Anterior cingulate cortex (tissue), 58 donors: ENCODE results near the gene PDIA5.
"Not testable (repeated sequence)": the region's sequence is repeated elsewhere in the genome, so short reads cannot be mapped to it uniquely, and the experiment has no call there.

ENCODE experiments used
- DNase-seq, 58 donors: peaks; one replicate each; lab custom pipeline; 2025; lab: John Stamatoyannopoulos, UW

The PDIA5 gene

DNA sequence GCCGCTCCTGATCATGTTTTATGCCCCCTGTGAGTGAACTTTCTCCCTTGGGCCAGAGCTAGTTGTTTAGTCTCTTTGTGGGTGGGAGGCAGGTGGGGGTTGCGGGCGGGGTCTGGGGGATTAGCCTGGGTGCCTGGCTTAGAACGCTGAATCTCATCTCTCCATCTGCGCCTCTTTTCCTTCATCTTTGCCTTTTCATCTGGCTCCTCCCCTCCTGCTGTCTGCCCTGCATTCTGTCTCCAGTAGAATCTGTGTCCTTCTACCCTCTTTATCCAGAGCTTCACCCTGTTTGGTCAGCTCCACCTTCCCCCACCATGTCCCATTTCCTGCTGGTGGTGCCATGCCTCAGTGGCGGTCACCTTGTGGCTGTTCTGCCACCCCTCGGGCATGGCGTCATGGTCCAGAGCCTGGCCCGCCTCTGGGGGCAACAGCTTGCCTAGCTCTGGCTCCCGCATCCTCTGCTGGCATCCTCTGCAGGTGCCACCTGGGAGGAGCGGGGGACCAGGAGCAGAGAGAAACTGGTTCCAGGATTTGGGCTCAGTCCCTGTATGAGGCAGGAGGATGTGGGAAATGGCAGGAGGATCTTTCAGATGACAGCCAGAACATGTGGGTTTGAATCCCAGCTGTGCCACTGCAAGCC is 44.3 kb downstream of the PDIA5 start:
- DNase-seq: no peak

DNA sequence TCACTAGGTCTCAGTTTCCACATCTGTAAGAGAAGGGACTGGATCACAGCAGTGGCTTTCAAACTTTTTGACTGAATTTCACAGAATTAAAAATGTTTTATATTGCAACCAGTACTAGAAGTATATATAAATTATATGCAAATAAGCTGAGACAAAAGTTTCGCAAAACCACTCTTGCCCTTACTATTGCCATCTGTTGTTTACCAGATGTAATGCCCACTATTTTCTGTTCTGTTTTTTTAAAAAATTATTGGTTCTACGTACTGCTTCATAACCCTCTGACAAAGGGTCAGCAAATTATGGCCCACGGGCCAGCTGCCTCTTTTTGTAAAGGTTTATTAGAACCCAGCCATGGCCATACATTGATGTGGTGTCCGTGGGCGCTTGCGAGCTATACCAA is 44.8 kb downstream of the PDIA5 start:
- DNase-seq: no peak

DNA sequence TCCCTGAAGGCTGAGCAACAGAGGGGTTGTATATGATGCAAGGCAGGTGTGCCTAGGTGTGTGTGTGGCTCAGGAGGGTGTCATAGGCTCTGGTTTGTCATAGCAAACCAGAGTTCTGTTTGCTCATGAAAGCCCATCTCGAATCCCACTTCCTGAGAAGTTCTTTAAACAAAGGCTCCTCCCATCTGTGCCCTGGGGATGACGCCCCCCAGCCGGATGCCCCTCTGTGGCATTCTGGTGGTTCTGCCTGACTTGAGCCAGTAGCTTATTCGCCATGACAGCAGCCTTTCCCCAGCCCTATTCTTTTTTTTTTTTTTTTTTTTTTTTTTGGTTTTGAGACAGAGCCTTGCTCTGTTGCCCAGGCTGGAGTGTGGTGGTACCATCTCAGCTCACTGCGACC is 45.4 kb downstream of the PDIA5 start:
- DNase-seq: no peak

DNA sequence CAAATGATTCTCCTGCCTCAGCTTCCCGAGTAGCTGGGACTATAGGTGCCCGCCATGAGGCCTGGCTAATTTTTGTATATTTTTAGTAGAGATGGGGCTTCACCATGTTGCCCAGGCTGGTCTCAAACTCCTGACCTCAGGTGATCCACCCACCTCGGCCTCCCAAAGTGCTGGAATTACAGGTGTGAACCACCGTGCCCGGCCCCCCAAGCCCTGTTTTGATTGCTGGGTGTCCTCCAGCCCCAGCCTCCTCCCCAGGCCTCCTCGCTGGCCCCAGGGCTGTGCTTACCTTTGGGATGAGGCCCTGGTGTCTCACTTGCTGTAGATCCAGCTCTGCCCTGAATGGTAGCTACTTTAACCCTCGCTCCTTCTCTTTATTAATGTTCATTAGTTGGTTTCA is 45.8 kb downstream of the PDIA5 start:
- DNase-seq: not testable (repeated sequence)

DNA sequence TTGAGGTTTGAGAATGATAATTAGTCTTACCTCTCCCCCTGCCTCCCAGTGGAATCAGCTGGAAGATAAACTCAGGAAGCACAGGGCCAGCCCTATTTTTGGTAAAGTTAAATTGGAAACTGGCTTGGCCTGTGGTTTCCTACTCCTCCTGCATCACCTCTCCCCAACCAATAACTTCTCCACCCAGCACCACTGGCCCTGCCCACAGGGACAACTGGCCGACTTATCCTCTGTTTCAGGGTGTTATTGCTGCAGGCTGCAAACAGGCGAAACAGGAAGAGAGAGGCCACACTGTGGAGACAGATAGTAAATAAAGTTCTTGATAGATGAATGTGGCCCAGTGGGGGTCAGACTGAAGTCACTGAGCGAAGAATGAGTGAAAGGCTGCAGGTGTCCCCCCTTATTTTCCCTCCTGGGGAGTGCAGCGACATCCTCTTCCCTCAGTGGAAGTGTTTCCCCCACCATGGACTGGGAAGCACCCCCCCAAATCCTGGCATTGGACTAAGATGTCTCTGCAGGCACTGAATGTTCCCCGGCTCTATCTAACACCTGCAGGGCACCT is 47.1 kb downstream of the PDIA5 start:
- DNase-seq: peak in 1 of 58 donors; percentile 13

DNA sequence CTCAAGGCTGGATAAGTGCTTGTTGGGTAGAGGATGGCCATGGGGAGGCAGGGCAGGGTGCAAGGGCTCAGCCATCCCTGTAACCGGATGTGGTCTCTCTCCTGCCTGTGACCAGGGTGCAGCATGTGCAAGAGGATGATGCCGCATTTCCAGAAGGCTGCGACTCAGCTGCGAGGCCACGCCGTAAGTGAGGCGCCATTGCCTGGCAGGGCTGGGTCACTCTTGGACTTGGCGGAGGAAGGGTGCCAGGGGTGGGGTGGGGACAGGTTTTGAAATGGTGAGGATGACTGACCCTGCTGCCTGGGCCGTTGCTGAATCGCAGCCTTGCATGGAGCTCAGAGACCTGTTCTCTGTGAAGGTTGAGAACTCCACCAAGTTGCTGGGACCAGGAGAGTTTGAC is 49.3 kb downstream of the PDIA5 start:
- no peak for DNase-seq

DNA sequence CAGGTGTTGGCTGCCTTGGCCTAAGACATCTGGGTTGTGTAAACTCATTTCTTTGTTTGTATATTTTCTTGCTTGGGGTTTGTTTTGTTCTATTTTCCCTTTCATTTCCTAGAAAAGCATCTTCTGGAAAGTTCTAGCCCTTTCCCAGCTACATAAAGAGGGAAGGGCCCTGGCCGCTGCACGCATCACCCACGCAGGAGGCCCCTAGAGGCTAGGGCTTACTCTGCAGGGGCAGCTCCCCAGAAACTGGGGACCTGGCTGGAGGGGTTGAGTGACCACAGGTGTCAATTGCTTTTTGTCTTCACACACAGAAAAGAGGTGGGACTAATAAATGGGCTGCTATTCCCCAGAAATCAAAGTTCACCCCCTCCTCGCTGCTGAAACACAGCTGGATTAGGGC is 52.6 kb downstream of the PDIA5 start:
- DNase-seq: no peak

DNA sequence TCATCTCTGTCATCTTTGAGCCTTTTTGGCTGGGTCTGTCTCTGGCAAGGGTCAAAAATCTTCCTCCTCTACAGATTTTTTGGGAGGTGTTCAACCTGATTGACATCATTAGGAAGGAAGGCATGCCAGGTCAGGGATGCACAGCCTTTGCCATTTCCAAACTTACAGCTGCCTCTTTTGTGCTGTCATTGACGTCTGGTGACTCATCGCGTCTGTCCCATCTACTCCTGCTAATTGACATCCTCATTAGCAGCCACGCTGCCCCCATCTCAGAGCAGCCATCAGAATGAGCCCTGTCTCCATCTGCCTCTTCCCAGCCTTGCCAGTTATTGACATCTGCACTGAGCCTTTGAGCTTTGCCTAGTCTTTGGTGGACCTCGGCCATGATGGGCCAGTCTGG is 53.0 kb downstream of the PDIA5 start:
- peak in 6 of 58 donors; percentile 6 to 46 (median 18) for DNase-seq

DNA sequence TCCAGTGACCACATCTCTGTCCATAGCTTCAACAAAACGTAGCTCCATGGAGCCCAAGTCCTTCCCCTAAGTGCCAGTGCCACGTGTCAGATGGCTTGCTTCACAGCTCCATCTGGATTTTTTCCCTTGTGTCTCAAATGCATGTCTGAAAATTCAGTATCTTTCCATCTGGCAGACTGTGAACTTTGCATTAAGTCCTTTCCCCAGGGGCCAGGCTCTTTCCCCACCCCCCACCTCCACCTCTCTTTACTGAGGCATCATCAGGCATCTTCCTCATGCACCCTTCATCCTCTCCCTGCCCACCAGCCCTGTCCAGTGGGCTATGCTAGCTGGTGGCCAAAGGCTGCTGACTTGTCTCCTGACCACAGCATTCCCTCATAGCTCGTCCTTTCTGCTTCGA is 53.7 kb downstream of the PDIA5 start:
- DNase-seq: no peak

DNA sequence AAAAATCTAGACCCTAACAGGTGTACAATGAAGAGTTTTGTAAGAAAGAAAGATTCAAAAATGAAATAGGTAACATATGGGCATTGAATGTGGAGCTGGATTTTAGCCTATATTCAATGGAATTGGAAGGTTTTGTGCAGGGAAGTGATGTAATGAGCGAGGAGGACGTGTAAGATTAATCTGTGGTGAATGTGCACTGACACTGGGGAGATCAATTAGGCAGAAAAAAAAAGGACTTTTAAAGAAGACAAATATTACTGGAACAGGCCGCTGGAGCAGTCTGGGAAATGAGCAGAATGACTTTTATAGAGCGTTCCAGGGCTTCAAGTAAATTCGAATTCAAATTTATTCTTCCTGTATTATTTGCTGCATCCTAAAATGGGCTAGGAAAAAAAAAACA is 55.2 kb downstream of the PDIA5 start:
- DNase-seq: no peak

DNA sequence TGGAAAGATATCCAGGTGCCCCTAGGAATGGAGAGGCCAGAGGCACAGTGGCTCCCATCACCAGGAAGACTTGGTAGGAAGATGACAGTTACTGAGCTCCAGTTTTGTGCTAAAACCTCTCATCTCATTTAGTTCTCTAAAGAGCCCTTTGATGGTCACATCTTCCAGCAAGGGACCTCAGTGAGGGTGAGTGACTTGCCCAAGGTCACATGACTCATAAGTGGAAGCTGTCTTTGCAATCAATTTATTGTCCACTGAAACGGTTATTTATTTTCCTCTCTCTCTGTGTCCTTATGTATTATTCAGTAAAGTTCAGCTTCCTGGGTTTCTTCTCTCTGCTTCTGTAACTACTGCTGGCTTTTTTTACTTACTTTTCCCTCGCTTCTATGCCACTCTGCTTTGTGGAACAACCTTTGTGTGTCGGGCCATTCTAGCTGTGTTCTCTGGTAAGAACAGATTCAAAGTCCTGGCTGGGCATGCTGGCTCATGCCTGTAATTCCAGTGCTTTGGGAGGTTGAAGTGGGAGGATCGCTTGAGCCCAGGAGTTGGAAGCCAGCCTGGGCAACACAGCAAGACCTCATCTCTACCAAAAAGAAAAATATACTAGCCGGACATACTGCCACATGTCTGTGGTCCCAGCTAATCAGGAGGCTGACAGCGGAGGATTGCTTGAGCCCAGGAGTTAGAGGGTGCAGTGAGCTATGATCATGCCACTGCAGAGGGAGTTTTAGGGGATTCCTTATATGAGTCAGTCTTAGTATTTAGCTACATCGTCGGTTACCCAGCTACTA is 55.9 kb downstream of the PDIA5 start:
- no peak for DNase-seq

DNA sequence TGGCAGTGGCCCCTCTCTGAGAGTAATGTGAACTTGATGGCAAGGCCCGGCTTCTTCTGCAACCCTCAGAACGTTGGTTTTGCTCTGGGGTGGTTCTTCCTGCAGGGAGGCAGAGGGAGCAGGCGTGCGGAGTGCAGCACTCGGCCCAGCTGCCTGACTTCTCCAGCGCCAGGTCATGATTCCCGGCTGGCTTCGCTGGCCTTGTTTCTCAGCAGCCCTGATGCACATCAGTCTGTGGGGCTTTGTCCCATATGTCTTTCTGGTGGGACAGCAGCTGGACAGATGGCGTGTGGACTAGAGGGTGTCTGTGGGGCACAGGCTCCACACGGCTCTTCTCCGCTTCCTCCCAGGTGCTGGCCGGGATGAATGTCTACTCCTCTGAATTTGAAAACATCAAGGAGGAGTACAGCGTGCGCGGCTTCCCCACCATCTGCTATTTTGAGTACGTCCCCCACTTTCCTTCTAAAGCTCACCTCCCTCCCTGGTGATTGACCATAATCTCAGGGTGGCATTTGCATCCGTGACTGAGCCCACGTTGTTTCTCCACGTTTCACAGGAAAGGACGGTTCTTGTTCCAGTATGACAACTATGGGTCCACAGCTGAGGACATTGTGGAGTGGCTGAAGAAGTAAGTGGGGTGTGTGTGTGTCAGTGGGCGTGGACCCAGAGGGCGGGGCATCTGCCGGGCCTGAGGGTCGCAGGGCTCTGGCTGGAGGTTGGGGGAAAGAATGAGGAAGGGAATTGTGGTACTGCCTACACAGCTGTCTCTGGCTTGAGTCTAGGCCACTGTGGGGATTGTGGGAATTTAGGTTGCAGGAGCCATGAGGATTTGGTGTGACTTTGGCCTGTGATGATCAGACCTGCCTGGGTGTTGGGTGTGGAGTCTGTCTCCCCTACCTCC is 57.1 kb downstream of the PDIA5 start:
- peak in 1 of 58 donors; percentile 10 for DNase-seq

DNA sequence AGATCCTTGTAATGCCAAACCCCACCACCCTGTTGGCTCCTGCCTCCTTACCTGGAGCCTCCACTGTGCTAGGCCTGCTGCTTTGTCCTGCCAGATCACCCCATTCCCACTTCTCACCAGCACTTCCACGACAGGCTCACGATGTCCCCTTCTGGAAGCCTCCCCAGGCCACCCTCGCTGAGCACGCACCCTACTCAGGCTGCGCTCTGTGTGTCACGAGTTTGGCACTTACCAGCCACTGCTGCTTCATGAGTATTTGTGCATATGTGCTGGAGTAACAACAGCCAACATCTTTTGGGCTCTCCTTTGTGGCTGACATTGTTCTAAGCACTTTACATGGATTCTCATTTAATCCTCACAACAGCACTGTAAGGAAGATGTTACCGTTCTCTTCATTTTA is 58.1 kb downstream of the PDIA5 start:
- DNase-seq: peak in 3 of 58 donors; percentile 9 to 20 (median 17)

DNA sequence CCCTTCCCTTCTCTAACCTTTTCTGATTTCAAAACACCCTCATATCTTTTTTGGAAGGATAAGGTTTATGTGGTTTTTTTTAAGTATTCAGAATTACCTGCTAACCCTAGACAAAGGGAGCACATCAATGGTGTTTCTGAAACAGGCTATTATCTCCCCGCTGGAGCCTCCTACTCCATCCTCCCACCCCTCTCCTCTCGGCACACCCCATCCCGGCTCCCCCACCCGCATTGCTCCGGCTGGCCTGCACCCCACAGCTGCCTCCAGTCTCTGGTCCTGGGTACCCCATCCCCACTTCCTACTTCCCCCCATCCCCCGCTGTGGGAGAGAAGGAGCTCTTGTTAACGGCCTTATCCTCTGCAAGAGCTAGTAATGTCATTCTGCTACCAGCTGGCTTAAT is 59.2 kb downstream of the PDIA5 start:
- DNase-seq: peak in 2 of 58 donors; percentile 1 to 30

DNA sequence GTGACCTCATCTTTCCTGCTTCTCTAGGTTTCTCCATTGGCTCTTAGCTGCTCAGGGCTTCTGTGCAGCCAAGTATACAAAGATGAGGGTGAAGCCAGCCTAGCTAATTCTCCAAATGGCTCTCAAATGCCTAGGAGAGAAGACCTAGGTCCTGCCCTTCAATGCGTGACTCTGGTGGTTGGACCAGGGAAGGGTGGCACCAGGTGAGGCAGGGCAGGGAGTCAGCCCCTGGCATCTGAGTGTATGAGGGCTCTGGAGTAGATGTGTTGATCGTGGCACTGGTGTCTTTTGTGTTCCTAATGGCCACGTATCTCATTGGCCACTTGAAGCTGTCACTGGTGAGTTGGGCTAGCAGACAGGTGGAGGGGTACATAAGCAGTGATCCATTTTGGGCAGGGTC is 59.8 kb downstream of the PDIA5 start:
- no peak for DNase-seq

DNA sequence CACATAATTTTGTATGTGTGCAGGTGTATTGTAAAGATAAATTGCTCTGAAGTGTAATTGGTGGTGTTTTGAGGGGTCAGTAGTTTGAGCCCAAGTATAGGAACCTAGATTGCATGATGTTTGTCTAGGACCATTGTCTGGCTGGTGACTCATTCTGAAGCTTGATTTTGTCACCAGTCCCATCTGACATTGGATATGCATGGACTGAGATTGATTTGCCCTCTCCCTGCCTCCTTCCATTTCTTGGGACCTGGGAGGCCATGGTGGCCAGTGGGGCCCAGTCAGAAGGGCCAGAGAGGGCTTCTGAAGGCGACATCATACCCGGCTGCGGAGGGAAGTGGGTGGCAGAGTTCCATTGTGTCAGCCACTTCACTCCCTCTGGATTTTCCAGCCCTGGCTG is 62.3 kb downstream of the PDIA5 start:
- DNase-seq: no peak

DNA sequence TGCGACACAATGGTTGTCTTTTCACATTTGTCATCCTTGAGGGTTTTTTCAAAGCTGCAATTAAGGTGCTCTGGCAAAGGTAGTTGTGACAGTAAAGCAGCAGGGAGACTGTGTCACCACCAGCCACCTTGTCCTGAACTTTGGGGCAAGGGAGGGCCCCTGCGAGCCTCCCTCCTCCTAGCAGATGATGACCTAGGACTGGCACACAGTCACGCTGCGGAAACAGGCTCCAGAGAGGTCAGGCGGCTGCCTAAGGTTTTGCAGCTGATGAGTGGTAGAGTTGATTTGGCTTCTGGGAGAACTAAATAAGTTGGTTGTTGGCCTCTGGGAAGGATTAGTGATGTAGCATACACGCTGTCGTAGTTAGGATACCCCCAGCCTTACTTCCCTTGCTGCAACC is 62.7 kb downstream of the PDIA5 start:
- DNase-seq: no peak

DNA sequence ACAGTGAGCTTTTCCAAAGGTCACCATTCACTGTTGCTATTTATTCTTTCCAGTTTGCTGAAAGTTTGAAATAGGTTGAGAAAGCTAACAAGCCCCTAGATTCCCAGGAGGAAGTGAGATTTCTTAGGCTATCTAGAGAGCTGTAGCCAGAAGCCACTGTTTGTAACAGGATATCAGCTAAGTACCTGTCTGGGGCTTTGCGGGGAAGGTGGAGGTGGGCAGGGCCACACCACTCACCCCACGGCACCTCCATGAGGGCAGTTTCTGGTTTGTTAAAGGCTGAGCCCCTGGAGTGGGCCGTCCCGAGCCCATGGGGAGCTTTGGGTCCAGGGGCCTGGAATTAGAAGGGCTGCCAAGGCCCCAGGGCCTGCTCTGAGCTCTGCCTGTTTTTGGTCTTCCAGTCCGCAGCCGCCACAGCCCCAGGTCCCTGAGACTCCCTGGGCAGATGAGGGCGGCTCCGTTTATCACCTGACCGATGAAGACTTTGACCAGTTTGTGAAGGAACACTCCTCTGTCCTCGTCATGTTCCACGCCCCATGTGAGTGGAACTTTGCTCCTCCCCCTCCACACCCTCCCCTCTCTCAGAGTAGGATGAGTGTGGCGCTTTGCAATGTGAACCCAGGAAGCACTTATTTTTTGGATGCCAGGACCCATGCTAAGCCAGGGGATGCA is 63.4 kb downstream of the PDIA5 start:
- no peak for DNase-seq

DNA sequence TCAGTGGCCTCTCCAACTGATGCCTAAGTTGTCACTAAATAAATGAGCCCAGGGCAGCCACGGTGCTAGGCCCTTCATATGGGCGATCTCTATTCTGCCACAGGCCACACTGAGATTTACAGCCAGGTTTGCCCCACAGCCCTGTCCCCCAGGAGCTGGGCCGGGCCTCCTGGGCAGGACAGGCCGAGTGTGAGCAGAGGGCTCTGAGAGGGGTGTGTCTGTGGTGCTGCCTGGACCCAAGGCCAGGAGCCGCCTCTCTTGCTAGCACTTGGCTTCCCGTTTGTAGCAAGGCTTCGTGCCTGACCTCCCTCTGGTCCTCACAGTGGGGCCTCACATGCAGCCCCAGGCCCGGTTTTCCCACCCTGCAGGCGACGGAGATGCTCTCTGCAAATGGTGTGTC is 67.8 kb downstream of the PDIA5 start:
- DNase-seq: no peak

DNA sequence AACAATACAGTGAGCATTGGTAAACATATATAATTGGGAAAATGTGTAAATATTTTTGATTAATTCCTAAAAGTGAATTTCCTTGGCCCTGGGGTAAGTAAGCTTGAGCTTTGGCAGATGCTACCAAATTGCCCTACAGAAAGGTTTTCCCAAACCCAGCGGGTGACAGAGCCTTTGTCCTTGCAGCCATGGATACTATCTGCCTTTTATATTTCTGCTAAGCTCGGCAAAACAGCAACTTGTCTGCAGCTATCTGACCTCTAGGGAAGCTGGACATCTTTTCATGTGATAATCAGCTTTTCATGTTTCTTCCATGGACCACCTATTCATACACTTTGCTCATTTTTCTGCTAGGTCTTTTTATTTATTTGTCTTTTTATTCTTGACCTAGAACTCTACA is 70.2 kb downstream of the PDIA5 start:
- DNase-seq: no peak
